B cell (primary cell): ENCODE measurements around the gene DGKZ.

Experiments
- CTCF ChIP-seq: fragments of 200-600 bp; IDR thresholded peaks from one replicate; pipeline ENCODE4 v1.8.0; 2022; ENCODE audit warnings: antibody characterized with exemption, mild to moderate bottlenecking
- EZH2 ChIP-seq: IDR thresholded peaks from 2 replicates; pipeline ENCODE4 v1.6.1; 2012; ENCODE audit warnings: borderline replicate concordance, low read depth, mild to moderate bottlenecking, moderate library complexity, low read length; ENCODE audit not compliant: insufficient read depth, poor library complexity, severe bottlenecking

- TF ChIP-seq CTCF, result no peak
- no peak for TF ChIP-seq EZH2
These were observed 15.1 kb upstream of the DGKZ start for GRCh38 chr11:46332093-46332567.
